ENCODE results near the gene CRYBG3. TPM values are rescaled to one million over a fixed set of nuclear protein-coding genes. Genes with fewer than 3 reads are reported as not detected.

Gene CRYBG3
- total RNA-seq, 1 experiment from 2014 or later: 5.9 TPM

- H3T11ph ChIP-seq (ENCODE audit: low read length): no peak overlapping the region
- no peak for DNase-seq
- H3K4me2 ChIP-seq (ENCODE audit: insufficient read depth, insufficient read length, low read length): no peak overlapping the region
- H3K79me1 ChIP-seq (ENCODE audit: insufficient read depth, low read depth, low read length, poor library complexity, severe bottlenecking): no peaks in the 10 kb centered on the region
- no peaks in the 10 kb centered on the region for H4K20me1 ChIP-seq (ENCODE audit: control insufficient read depth, insufficient read depth, insufficient read length)
- H3K79me2 ChIP-seq (ENCODE audit: insufficient read depth, low read length): peaks cover 3% of the 10 kb centered on the region
- H3K4me3 Mint-ChIP-seq: no peak overlapping the region
- no peak overlapping the region for H2BK20ac ChIP-seq (ENCODE audit: low read depth, low read length, poor library complexity, severe bottlenecking)
- no peak overlapping the region for H2AK5ac ChIP-seq (ENCODE audit: insufficient read length, low read length)
- no peak overlapping the region for H3K23ac ChIP-seq (ENCODE audit: insufficient read length, low read depth, low read length)
- no peaks in the 10 kb centered on the region for H3K27me3 ChIP-seq (ENCODE audit: insufficient read depth, low read length)
- TF ChIP-seq CTCF (conservative IDR thresholded peaks at IDR 0.05): no peak
- no peaks in the 10 kb centered on the region for H3K9me3 Mint-ChIP-seq
- no peak overlapping the region for H3K27ac ChIP-seq (ENCODE audit: insufficient read length, low read depth, low read length)
- H4K8ac ChIP-seq (replicated peaks; ENCODE audit: insufficient read length, low read depth, low read length): no peak overlapping the region
- no peak overlapping the region for H2BK5ac ChIP-seq (ENCODE audit: insufficient read length, low read length)
- H3K4ac ChIP-seq (ENCODE audit: low read depth, low read length): no peak overlapping the region
- H3K9ac ChIP-seq (ENCODE audit: extremely low read depth, insufficient read length, low read length): no peak overlapping the region
- no peak overlapping the region for H3K56ac ChIP-seq (ENCODE audit: insufficient read length, low read depth, low read length)
- no peak overlapping the region for H3K14ac ChIP-seq (ENCODE audit: insufficient read depth, low read length)
- peaks cover 0 to 2% of the 10 kb centered on the region in 2 experiments; a peak in 1 of 4 replicates for H3K4me1 Mint-ChIP-seq
- H2AFZ ChIP-seq (ENCODE audit: low read length): no peak overlapping the region
- no peaks in the 10 kb centered on the region for H3K27me3 Mint-ChIP-seq (ENCODE audit: low read depth)
- peak overlapping the region in 1 of 3 experiments; percentile 74; a peak in 1 of 7 replicates for H3K27ac Mint-ChIP-seq
- H3K18ac ChIP-seq (ENCODE audit: insufficient read length, low read depth, low read length): no peak overlapping the region
- WGBS (ENCODE audit: extremely low coverage, insufficient read length, low lambda C conversion rate): no CpG with 5 or more reads among the region's 8 CpGs
- no peak overlapping the region for H2BK120ac ChIP-seq (ENCODE audit: low read depth, low read length, poor library complexity, severe bottlenecking)
- H4K91ac ChIP-seq (ENCODE audit: insufficient read length, low read depth, low read length): no peak overlapping the region
- H4K5ac ChIP-seq (ENCODE audit: insufficient read length, low read depth, low read length): no peak overlapping the region
- no peaks in the 10 kb centered on the region for H3K9me3 ChIP-seq (ENCODE audit: control insufficient read depth, low read depth, low read length)
- no peak overlapping the region for H2BK12ac ChIP-seq (ENCODE audit: insufficient read length, low read depth, low read length)
- H3K36me3 Mint-ChIP-seq (ENCODE audit: insufficient read depth in 1 of 3, low read depth in 3 of 3): peaks cover 0 to 8% (median 2%) of the 10 kb centered on the region in 3 experiments; a peak in 3 of 7 replicates
- H3K23me2 ChIP-seq (ENCODE audit: insufficient read length, low read depth, low read length, poor library complexity, severe bottlenecking): no peaks in the 10 kb centered on the region
- H2BK15ac ChIP-seq (ENCODE audit: low read depth, low read length): no peak overlapping the region
- no peaks in the 10 kb centered on the region for H3K4me1 ChIP-seq (ENCODE audit: insufficient read depth, low read length)
These were observed 136.0 kb downstream of the CRYBG3 start for GRCh38 chr3:97957617-97958311.

Measured in H9 (cell line).